ENCODE results near the gene CHRM1. TPM values are rescaled to one million over a fixed set of nuclear protein-coding genes. Genes with fewer than 3 reads are reported as not detected.
"Not testable (repeated sequence)": the region's sequence is repeated elsewhere in the genome, so short reads cannot be mapped to it uniquely, and the experiment has no call there.

CHRM1 gene
- total and polyA plus RNA-seq, 5 donors from 2014 or later: not detected

DNA sequence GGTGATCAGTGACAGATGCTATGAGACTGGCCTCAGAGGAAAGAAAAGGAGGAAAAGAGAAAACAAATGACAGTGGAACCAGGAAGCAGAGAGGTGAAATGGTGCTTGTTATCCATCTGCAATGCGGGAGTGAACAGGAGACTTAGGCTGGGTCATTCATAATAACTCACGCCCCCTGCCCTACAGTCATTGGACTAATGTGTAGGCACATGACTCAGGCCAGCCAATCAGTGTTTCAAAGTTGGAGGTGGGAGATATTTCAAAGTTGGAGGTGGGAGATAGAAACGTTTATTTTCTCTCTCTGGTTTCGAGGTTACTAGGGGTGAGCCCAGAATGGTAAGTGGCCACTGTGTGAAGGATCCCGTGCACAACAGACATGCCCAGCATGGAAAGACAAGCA lies 33.3 kb upstream of the CHRM1 start:
- no peaks in the 10 kb centered on the region for H3K27me3 ChIP-seq (ENCODE audit: control insufficient read depth, insufficient read depth, low read length)
- no peaks in the 10 kb centered on the region for H3K36me3 Mint-ChIP-seq
- H3K9me3 ChIP-seq (ENCODE audit: control insufficient read depth in 2 of 2, low read length in 2 of 2): no peaks in the 10 kb centered on the region
- H3K4me3 Mint-ChIP-seq: no peak overlapping the region
- H3K4me1 Mint-ChIP-seq: no peaks in the 10 kb centered on the region
- H3K27ac ChIP-seq (ENCODE audit: insufficient read depth, low read length, poor library complexity, severe bottlenecking): no peak overlapping the region
- DNase-seq (no peak), ATAC-seq (ENCODE audit: low read depth in 2 of 2) (no peak)
- no peak overlapping the region for H3K4me3 ChIP-seq (ENCODE audit: low read depth, low read length)
- H3K36me3 ChIP-seq (ENCODE audit: control insufficient read depth, insufficient read depth, low read length): no peaks in the 10 kb centered on the region
- peaks cover 20% of the 10 kb centered on the region for H3K27me3 Mint-ChIP-seq
- no peak overlapping the region for H3K27ac Mint-ChIP-seq
- no peaks in the 10 kb centered on the region for H3K4me1 ChIP-seq (ENCODE audit: control insufficient read depth, insufficient read depth, low read length, poor library complexity, severe bottlenecking)
- H3K9me3 Mint-ChIP-seq: no peaks in the 10 kb centered on the region

DNA sequence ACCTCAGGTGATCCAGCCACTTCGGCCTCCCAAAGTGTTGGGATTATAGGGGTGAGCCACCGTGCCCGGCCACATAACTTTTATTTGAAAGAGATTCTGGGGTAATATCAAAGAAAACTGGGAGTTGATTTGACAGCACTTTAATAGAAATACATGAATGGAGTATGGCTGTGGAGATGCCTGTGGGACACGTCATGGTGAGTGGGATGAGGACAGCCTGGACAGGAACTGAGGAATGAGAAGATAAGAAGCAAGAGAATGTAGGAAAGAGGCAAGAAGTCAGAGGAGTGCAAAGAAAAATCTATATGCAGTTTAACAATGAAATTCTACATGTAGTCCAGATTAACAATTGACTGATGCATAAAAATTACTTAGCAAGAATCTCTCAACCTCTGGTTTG lies 32.6 kb upstream of the CHRM1 start:
- H3K27ac Mint-ChIP-seq: no peak overlapping the region

DNA sequence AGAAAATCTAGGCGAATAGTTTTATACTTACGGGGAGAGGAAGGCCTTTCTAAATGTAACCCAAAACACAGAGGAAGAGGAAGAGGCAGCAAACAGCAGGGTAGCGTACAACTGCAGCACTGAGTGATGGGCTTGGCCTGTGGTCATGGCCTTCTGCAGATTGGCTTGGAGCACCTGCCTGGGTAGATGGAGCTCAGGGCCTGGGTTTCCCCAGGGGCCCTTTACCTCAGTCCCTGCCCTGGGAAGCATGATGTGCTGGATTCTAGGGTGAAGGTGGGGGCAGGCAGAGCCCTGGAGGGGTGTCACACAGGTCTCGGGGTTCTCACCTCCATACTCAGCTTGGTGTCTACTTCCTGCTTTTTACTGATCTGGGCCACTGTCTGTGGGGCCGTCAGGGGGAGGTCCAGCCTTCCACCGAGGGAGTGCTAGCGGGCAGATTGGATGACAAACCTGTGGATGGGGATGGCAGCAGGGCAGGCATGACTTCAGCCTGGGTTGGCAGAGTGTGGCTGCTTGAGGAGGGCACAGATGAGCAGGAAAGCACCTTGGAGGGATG lies 27.7 kb upstream of the CHRM1 start:
- Histone ChIP-seq H3K27me3 (ENCODE audit: control insufficient read depth, insufficient read depth, low read length) (no peaks in the 10 kb centered on the region), H3K36me3 (ENCODE audit: control insufficient read depth, insufficient read depth, low read length) (no peaks in the 10 kb centered on the region), H3K4me3 (ENCODE audit: low read depth, low read length) (no peak overlapping the region), H3K27ac (ENCODE audit: insufficient read depth, low read length, poor library complexity, severe bottlenecking) (no peak overlapping the region), H3K4me1 (ENCODE audit: control insufficient read depth, insufficient read depth, low read length, poor library complexity, severe bottlenecking) (no peaks in the 10 kb centered on the region), H3K9me3 (ENCODE audit: control insufficient read depth in 2 of 2, low read length in 2 of 2) (no peaks in the 10 kb centered on the region)
- ATAC-seq (ENCODE audit: low read depth in 2 of 2): no peak
- peaks cover 32% of the 10 kb centered on the region for H3K27me3 Mint-ChIP-seq
- no peak overlapping the region for H3K27ac Mint-ChIP-seq
- no peak for DNase-seq
- no peaks in the 10 kb centered on the region for H3K4me1 Mint-ChIP-seq
- no peak overlapping the region for H3K4me3 Mint-ChIP-seq
- no peaks in the 10 kb centered on the region for H3K36me3 Mint-ChIP-seq
- no peaks in the 10 kb centered on the region for H3K9me3 Mint-ChIP-seq

More for the DNA sequence above, 32.6 kb upstream of the CHRM1 start:
- no peaks in the 10 kb centered on the region for H3K36me3 Mint-ChIP-seq
- H3K4me1 Mint-ChIP-seq: no peaks in the 10 kb centered on the region
- H3K27me3 ChIP-seq (ENCODE audit: control insufficient read depth, insufficient read depth, low read length): no peaks in the 10 kb centered on the region
- no peaks in the 10 kb centered on the region for H3K9me3 Mint-ChIP-seq
- ATAC-seq (ENCODE audit: low read depth in 2 of 2) (no peak), DNase-seq (no peak)
- no peak overlapping the region for H3K4me3 ChIP-seq (ENCODE audit: low read depth, low read length)
- no peak overlapping the region for H3K4me3 Mint-ChIP-seq
- H3K27ac ChIP-seq (ENCODE audit: insufficient read depth, low read length, poor library complexity, severe bottlenecking): no peak overlapping the region
- H3K27me3 Mint-ChIP-seq: peaks cover 20% of the 10 kb centered on the region
- no peaks in the 10 kb centered on the region for H3K4me1 ChIP-seq (ENCODE audit: control insufficient read depth, insufficient read depth, low read length, poor library complexity, severe bottlenecking)
- H3K36me3 ChIP-seq (ENCODE audit: control insufficient read depth, insufficient read depth, low read length): no peaks in the 10 kb centered on the region
- H3K9me3 ChIP-seq (ENCODE audit: control insufficient read depth in 2 of 2, low read length in 2 of 2): no peaks in the 10 kb centered on the region

DNA sequence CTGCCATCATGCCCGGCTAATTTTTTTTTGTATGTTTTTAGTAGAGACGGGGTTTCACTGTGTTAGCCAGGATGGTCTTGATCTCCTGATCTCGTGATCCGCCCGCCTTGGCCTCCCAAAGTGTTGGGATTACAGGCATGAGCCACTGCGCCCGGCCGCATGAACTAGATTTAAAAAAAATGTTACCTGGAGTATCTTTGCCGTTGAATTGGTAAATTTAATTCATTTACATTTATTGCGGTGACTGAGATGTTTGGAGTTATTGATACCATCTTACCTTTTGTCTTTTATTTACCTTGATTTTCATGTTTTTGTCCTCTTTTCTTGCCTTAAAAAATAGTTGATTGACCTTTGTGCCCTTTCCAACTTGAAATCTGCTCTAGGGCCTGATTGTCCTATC lies 24.4 kb upstream of the CHRM1 start:
- not testable (repeated sequence) for ATAC-seq (ENCODE audit: low read depth in 2 of 2); H3K4me1 ChIP-seq (ENCODE audit: control insufficient read depth, insufficient read depth, low read length, poor library complexity, severe bottlenecking); H3K27me3 ChIP-seq (ENCODE audit: control insufficient read depth, insufficient read depth, low read length); H3K4me3 ChIP-seq (ENCODE audit: low read depth, low read length); H3K27ac Mint-ChIP-seq; H3K9me3 ChIP-seq (ENCODE audit: control insufficient read depth in 2 of 2, low read length in 2 of 2); DNase-seq; H3K4me1 Mint-ChIP-seq; H3K36me3 Mint-ChIP-seq; H3K4me3 Mint-ChIP-seq; H3K9me3 Mint-ChIP-seq; H3K36me3 ChIP-seq (ENCODE audit: control insufficient read depth, insufficient read depth, low read length); H3K27ac ChIP-seq (ENCODE audit: insufficient read depth, low read length, poor library complexity, severe bottlenecking)
- peaks cover 47% of the 10 kb centered on the region for H3K27me3 Mint-ChIP-seq

DNA sequence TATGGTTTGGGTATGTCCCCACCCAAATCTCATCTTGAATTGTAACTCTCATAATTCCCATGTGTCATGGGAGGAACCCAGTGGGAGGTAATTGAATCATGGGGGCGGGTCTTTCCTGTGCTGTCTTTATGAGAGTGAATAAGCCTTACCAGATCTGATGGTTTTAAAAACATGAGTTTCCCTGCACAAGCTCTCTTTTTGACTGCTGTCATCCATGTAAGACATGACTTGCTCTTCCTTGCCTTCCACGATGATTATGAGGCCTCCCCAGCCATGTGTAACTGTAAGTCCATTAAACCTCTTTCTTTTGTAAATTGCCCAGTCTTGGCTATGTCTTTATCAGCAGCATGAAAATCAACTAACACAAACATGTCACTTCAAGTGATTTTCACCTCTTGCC lies 16.4 kb upstream of the CHRM1 start:
- H3K4me3 Mint-ChIP-seq; DNase-seq; H3K36me3 Mint-ChIP-seq; H3K4me1 Mint-ChIP-seq; H3K27ac ChIP-seq (ENCODE audit: insufficient read depth, low read length, poor library complexity, severe bottlenecking); H3K4me1 ChIP-seq (ENCODE audit: control insufficient read depth, insufficient read depth, low read length, poor library complexity, severe bottlenecking); ATAC-seq (ENCODE audit: low read depth in 2 of 2); H3K9me3 ChIP-seq (ENCODE audit: control insufficient read depth in 2 of 2, low read length in 2 of 2); H3K27me3 ChIP-seq (ENCODE audit: control insufficient read depth, insufficient read depth, low read length); H3K4me3 ChIP-seq (ENCODE audit: low read depth, low read length); H3K36me3 ChIP-seq (ENCODE audit: control insufficient read depth, insufficient read depth, low read length); H3K27ac Mint-ChIP-seq; H3K9me3 Mint-ChIP-seq: not testable (repeated sequence)
- peaks cover 32% of the 10 kb centered on the region for H3K27me3 Mint-ChIP-seq

DNA sequence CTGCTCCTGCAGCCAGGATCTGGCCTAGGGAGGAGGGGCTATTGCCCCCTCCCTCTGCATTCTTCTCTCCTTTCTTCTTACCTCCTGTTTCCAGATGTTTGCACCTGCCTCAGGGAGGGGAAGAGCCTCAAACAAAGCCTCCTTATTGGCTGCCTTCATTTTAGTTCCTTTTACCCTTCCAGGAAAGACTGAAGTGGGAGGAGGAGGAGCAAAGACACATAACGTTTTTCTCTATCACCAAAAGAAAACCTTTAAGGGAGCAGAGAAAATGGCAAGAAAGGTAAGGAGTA lies 13.3 kb upstream of the CHRM1 start:
- Mint-ChIP-seq H3K9me3 (peaks cover 0 to 3% (median 0%) of the 10 kb centered on the region in 7 donors), H3K36me3 (no peaks in the 10 kb centered on the region), H3K4me3 (no peak overlapping the region), H3K27me3 (peaks cover 37% of the 10 kb centered on the region), H3K27ac (no peak overlapping the region), H3K4me1 (no peaks in the 10 kb centered on the region)
- DNase-seq (no peak), ATAC-seq (ENCODE audit: low read depth in 2 of 2) (no peak)
- H3K4me1 ChIP-seq (ENCODE audit: control insufficient read depth, insufficient read depth, low read length, poor library complexity, severe bottlenecking): no peaks in the 10 kb centered on the region
- H3K27me3 ChIP-seq (ENCODE audit: control insufficient read depth, insufficient read depth, low read length): no peaks in the 10 kb centered on the region
- no peaks in the 10 kb centered on the region for H3K36me3 ChIP-seq (ENCODE audit: control insufficient read depth, insufficient read depth, low read length)
- no peak overlapping the region for H3K27ac ChIP-seq (ENCODE audit: insufficient read depth, low read length, poor library complexity, severe bottlenecking)
- no peaks in the 10 kb centered on the region for H3K9me3 ChIP-seq (ENCODE audit: control insufficient read depth in 2 of 2, low read length in 2 of 2)
- no peak overlapping the region for H3K4me3 ChIP-seq (ENCODE audit: low read depth, low read length)

DNA sequence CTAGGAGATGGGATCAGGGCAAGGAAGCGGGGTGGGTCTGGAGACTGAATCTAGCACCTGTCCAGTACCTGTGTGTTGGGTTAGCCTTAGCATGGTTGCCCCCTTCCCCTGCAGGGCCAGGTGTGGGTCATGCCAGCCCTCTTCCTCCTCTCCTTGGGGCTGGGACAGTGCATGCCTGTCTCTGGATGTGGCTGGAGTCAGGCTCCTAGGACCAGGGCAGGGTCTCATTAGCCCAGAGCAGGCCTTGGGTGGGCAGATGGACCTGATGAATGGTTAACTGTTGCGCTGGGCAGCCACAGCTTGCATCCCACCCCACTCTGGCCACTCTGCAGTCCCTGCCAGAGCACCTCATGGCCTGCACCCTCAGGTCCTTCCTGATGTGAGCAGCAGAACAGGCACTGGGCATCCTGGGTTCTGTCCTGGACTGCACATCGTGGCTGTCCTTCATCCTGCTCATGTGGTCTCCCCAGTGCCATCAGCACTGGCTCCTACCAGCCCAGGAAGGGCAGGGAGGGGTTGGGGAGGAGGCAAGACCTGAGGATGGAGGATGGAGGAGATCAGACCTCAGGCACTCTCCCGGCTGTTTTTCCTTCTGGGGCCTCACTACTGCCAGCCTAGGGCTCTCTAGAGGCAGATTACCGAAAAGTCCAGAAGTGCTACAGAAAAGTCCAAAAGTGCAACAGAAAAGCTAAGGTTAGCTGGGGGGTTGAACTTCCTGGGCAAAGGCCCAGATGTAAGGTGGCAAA lies 12.8 kb upstream of the CHRM1 start:
- peaks cover 0 to 3% (median 0%) of the 10 kb centered on the region in 7 donors for H3K9me3 Mint-ChIP-seq
- H3K4me1 ChIP-seq (ENCODE audit: control insufficient read depth, insufficient read depth, low read length, poor library complexity, severe bottlenecking): no peaks in the 10 kb centered on the region
- H3K36me3 ChIP-seq (ENCODE audit: control insufficient read depth, insufficient read depth, low read length): no peaks in the 10 kb centered on the region
- H3K27ac Mint-ChIP-seq: no peak overlapping the region
- H3K27ac ChIP-seq (ENCODE audit: insufficient read depth, low read length, poor library complexity, severe bottlenecking): no peak overlapping the region
- no peaks in the 10 kb centered on the region for H3K27me3 ChIP-seq (ENCODE audit: control insufficient read depth, insufficient read depth, low read length)
- H3K4me3 ChIP-seq (ENCODE audit: low read depth, low read length): no peak overlapping the region
- H3K27me3 Mint-ChIP-seq: peaks cover 37% of the 10 kb centered on the region
- no peaks in the 10 kb centered on the region for H3K36me3 Mint-ChIP-seq
- no peaks in the 10 kb centered on the region for H3K4me1 Mint-ChIP-seq
- no peak for DNase-seq
- ATAC-seq (ENCODE audit: low read depth in 2 of 2): no peak
- no peaks in the 10 kb centered on the region for H3K9me3 ChIP-seq (ENCODE audit: control insufficient read depth in 2 of 2, low read length in 2 of 2)
- no peak overlapping the region for H3K4me3 Mint-ChIP-seq

DNA sequence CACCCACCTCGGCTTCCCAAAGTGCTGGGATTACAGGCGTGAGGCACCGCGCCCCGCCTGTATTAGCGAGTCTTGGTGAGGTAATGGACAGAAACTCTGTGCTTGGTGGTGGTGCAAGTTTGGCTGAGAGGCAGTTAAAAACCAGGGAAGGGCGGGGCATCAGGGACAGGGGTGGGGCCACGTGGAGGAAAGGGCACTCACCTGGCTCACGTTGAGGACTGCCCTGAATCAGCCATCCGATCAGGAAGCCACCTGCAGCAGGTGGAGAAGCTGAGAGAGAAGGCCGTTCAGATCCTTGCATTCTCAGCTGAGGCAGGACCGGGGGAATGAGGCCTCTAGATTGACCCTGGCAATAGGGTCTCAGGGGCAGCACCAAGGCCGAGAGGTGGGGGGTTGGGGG lies 12.1 kb upstream of the CHRM1 start:
- peaks cover 6% of the 10 kb centered on the region for H3K27me3 ChIP-seq (ENCODE audit: control insufficient read depth, insufficient read depth, low read length)

More for the DNA sequence above, 12.1 kb upstream of the CHRM1 start:
- DNase-seq (no peak), ATAC-seq (ENCODE audit: low read depth in 2 of 2) (no peak)
- peaks cover 44% of the 10 kb centered on the region for H3K27me3 Mint-ChIP-seq
- Histone ChIP-seq H3K27ac (ENCODE audit: insufficient read depth, low read length, poor library complexity, severe bottlenecking) (no peak overlapping the region), H3K4me3 (ENCODE audit: low read depth, low read length) (no peak overlapping the region), H3K36me3 (ENCODE audit: control insufficient read depth, insufficient read depth, low read length) (no peaks in the 10 kb centered on the region), H3K4me1 (ENCODE audit: control insufficient read depth, insufficient read depth, low read length, poor library complexity, severe bottlenecking) (no peaks in the 10 kb centered on the region), H3K9me3 (ENCODE audit: control insufficient read depth in 2 of 2, low read length in 2 of 2) (no peaks in the 10 kb centered on the region)
- no peak overlapping the region for H3K4me3 Mint-ChIP-seq
- H3K4me1 Mint-ChIP-seq: no peaks in the 10 kb centered on the region
- peaks cover 0 to 3% (median 0%) of the 10 kb centered on the region in 7 donors for H3K9me3 Mint-ChIP-seq
- no peaks in the 10 kb centered on the region for H3K36me3 Mint-ChIP-seq
- no peak overlapping the region for H3K27ac Mint-ChIP-seq
